ENCODE measurements around the gene LYRM9. TPM values are rescaled to one million over a fixed set of nuclear protein-coding genes. Genes with fewer than 3 reads are reported as not detected.
A peak's percentile ranks its signal among the peaks of the same experiment; 100 is the strongest.
"Not testable (repeated sequence)": the region's sequence is repeated elsewhere in the genome, so short reads cannot be mapped to it uniquely, and the experiment has no call there.

The LYRM9 gene
- total RNA-seq, 1 donor = 9.7 TPM

DNA sequence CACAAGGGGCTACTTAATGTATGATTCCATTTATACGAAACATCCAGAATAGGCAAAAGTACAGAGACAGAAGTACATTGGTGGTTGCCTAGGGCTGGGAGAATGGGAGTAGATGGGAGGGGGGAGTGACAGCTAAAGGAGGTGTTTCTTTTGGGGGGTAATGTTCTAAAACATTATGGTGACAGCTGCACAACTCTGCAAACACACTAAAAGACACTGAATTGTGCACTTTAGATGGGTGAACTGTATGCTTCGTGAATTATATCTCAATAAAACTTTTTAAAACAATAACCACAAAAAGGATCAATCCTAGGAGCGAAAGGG is 661 bp downstream of the LYRM9 start:
- no peak for DNase-seq (ENCODE audit: low read depth)
- H3K4me3 ChIP-seq (ENCODE audit: low read depth, low read length) = peak overlapping the region; percentile 69
- TF ChIP-seq, protein P1, sequence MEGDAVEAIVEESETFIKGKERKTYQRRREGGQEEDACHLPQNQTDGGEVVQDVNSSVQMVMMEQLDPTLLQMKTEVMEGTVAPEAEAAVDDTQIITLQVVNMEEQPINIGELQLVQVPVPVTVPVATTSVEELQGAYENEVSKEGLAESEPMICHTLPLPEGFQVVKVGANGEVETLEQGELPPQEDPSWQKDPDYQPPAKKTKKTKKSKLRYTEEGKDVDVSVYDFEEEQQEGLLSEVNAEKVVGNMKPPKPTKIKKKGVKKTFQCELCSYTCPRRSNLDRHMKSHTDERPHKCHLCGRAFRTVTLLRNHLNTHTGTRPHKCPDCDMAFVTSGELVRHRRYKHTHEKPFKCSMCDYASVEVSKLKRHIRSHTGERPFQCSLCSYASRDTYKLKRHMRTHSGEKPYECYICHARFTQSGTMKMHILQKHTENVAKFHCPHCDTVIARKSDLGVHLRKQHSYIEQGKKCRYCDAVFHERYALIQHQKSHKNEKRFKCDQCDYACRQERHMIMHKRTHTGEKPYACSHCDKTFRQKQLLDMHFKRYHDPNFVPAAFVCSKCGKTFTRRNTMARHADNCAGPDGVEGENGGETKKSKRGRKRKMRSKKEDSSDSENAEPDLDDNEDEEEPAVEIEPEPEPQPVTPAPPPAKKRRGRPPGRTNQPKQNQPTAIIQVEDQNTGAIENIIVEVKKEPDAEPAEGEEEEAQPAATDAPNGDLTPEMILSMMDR (IDR thresholded peaks at IDR 0.05; ENCODE audit: insufficient read depth, low read length) = no peak

- H3K4me3 ChIP-seq (ENCODE audit: low read depth, low read length) = no peak overlapping the region
- TF ChIP-seq, protein P1 (IDR thresholded peaks at IDR 0.05; ENCODE audit: insufficient read depth, low read length) = no peak
- no peak for DNase-seq (ENCODE audit: low read depth)
Measured at GRCh38 chr17:27891841-27892240, 1.3 kb downstream of the LYRM9 start.

- H3K4me3 ChIP-seq (ENCODE audit: low read depth, low read length) = no peak overlapping the region
- TF ChIP-seq, protein P1 (IDR thresholded peaks at IDR 0.05; ENCODE audit: insufficient read depth, low read length) = no peak
- no peak for DNase-seq (ENCODE audit: low read depth)
Measured at GRCh38 chr17:27889711-27890251, 3.4 kb downstream of the LYRM9 start.

DNA sequence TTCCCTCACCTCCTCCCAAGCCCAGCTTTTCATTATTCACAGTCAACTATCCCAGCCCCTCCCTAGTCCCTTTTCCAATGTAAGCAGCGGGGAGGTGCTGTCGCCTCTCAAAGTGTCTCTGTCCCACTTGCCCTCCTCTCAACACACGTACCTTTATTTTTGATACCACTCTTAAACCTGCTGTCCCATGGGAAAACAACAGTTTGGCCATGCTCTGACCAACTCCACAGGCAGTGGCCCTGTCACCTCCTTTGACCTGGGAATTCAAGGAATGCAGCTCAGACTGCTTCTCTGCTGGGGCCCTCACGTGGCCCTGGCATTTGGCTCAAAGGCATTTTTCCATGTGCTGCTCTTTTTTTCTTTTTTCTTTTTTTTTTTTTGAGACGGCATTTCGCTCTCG is 4.2 kb downstream of the LYRM9 start:
- DNase-seq (ENCODE audit: low read depth) = no peak
- H3K4me3 ChIP-seq (ENCODE audit: low read depth, low read length) = no peak overlapping the region
- TF ChIP-seq, protein P1 (IDR thresholded peaks at IDR 0.05; ENCODE audit: insufficient read depth, low read length) = no peak

DNA sequence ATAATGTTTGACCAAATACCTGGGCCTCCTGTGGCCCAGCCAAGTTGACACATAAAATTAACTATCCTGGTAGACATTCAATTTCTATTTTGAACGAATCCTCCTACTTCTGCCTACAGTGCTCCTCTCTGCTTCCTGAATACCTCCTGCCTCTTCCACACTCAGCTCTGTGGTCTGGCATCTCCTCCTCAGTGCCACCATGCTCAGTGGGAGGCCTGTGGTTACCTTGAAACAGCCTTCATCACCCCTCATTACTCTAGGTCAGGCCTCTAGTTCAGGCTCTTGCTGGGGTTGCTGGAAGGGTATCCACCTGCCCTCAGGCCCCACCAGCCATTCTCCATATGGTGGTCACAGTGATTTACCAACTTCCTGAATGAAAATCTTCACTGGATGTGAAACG is 5.1 kb downstream of the LYRM9 start:
- no peak overlapping the region for H3K4me3 ChIP-seq (ENCODE audit: low read depth, low read length)
- TF ChIP-seq, protein P1 (IDR thresholded peaks at IDR 0.05; ENCODE audit: insufficient read depth, low read length) = no peak
- DNase-seq (ENCODE audit: low read depth) = no peak

- H3K4me3 ChIP-seq (ENCODE audit: low read depth, low read length); DNase-seq (ENCODE audit: low read depth): not testable (repeated sequence)
Measured at GRCh38 chr17:27886348-27886906, 6.7 kb downstream of the LYRM9 start.

DNA sequence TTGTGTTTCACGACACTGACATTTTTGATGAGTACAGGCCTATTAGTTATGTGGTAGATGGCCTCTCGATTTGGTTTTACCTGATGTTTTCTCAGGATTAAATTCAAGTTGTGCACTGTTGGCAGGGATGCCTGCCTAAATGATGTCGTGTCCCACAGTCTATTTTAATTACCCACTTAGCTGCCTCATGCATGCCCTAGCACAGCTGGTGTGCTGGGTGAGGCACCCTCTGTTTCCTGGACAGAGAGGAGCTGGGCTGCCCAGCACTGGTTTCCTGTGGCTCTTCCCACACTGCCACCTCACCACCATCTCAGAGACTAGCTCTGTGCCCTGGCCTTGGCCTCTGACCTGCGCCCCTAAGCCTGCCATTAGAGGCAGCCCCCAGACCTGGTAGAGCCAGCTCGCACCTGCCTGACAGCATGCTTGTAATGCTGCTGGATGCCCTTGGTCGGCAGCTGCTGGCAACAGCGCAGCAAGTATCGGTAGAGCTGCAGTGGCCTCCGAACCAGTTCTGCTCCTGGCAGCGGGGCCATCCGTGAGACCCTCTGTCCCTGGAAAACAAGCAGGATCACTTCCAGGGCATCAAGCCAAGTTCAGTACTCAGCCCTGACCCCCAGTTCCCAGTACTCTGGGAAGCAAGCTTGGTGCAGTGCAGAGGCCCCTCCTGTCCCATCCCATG is 10.9 kb downstream of the LYRM9 start:
- H3K4me3 ChIP-seq (ENCODE audit: low read depth, low read length) = no peak overlapping the region
- DNase-seq (ENCODE audit: low read depth) = no peak
- TF ChIP-seq, protein P1 (IDR thresholded peaks at IDR 0.05; ENCODE audit: insufficient read depth, low read length) = no peak
